Liver (tissue), 9 donors: ENCODE measurements around the gene KRT4. TPM values are rescaled to one million over a fixed set of nuclear protein-coding genes. Genes with fewer than 3 reads are reported as not detected.
"Not testable (repeated sequence)": the region's sequence is repeated elsewhere in the genome, so short reads cannot be mapped to it uniquely, and the experiment has no call there.

ENCODE experiments used
- DNase-seq: peaks from one replicate; pipeline ENCODE4 v3.0.0-alpha.2; 2017; ENCODE audit warnings: low spot score
- H3K27ac ChIP-seq, 2 donors: one replicate each; pipeline ENCODE4 v1.7.0; 2013; ENCODE audit warnings: inconsistent platforms in 2 of 2, low read length in 2 of 2, control low read depth in 1 of 2, low read depth in 1 of 2, mild to moderate bottlenecking in 1 of 2
- H3K27me3 ChIP-seq, 4 donors: one replicate each; pipeline versions ENCODE4 v1.6.1 to v1.7.0; 2013; ENCODE audit warnings: low read length in 3 of 4, inconsistent platforms in 1 of 4, mild to moderate bottlenecking in 1 of 4, moderate library complexity in 1 of 4; ENCODE audit not compliant: control insufficient read depth in 4 of 4, insufficient read depth in 4 of 4
- H3K36me3 ChIP-seq, 4 donors: one replicate each; pipeline versions ENCODE4 v1.6.1 to v1.7.0; 2013; ENCODE audit warnings: low read length in 3 of 4, mild to moderate bottlenecking in 3 of 4, low read depth in 1 of 4, moderate library complexity in 1 of 4; ENCODE audit not compliant: control insufficient read depth in 4 of 4, insufficient read depth in 3 of 4
- H3K4me1 ChIP-seq, 4 donors: one replicate each; pipeline versions ENCODE4 v1.6.1 to v1.7.0; 2013; ENCODE audit warnings: low read length in 3 of 4, mild to moderate bottlenecking in 3 of 4, moderate library complexity in 1 of 4; ENCODE audit not compliant: control insufficient read depth in 4 of 4, insufficient read depth in 4 of 4
- H3K4me3 ChIP-seq, 3 donors: one replicate each; pipeline versions ENCODE4 v1.6.1 to v1.7.0; 2013; ENCODE audit warnings: low read length in 3 of 3, control low read depth in 1 of 3, low read depth in 1 of 3, mild to moderate bottlenecking in 1 of 3
- H3K9ac ChIP-seq, 2 donors: one replicate each; pipeline ENCODE4 v1.7.0; 2013; ENCODE audit warnings: low read length in 2 of 2, mild to moderate bottlenecking in 2 of 2, moderate library complexity in 2 of 2, control low read depth in 1 of 2, low read depth in 1 of 2
- H3K9me3 ChIP-seq, 4 donors: one replicate each; pipeline versions ENCODE4 v1.6.1 to v1.7.0; 2013; ENCODE audit warnings: low read length in 3 of 4; ENCODE audit not compliant: control insufficient read depth in 4 of 4
- CTCF ChIP-seq: fragments of 150-350 bp; IDR thresholded peaks from 2 replicates; pipeline ENCODE4 v1.5.1; 2017; ENCODE audit warnings: improper control_type of control experiment, low read depth, low read length; ENCODE audit not compliant: missing input control
- EGR1 ChIP-seq, 2 donors: IDR thresholded peaks; 2 replicates each; pipeline ENCODE4 v1.6.1; 2016 to 2018; ENCODE audit warnings: antibody characterized with exemption in 2 of 2, low read depth in 2 of 2
- FOXA1 ChIP-seq: IDR thresholded peaks from 2 replicates; pipeline ENCODE4 v1.6.1; 2016; ENCODE audit warnings: antibody characterized with exemption
- FOXA2 ChIP-seq: IDR thresholded peaks from 2 replicates; pipeline ENCODE4 v1.6.1; 2016; ENCODE audit warnings: antibody characterized with exemption
- GABPA ChIP-seq, 2 donors: IDR thresholded peaks in 1 of 2; conservative IDR thresholded peaks in 1 of 2; 2 replicates each; pipeline ENCODE4 v1.6.1; 2016; ENCODE audit warnings: antibody characterized with exemption in 2 of 2, mild to moderate bottlenecking in 1 of 2, moderate library complexity in 1 of 2
- HNF4A ChIP-seq, 2 donors: conservative IDR thresholded peaks; 2 replicates each; pipeline ENCODE4 v1.6.1; 2016; ENCODE audit warnings: antibody characterized with exemption in 2 of 2, mild to moderate bottlenecking in 2 of 2
- HNF4G ChIP-seq: IDR thresholded peaks from 2 replicates; pipeline ENCODE4 v1.6.1; 2016; ENCODE audit warnings: antibody characterized with exemption
- JUND ChIP-seq, 2 donors: IDR thresholded peaks; 2 replicates each; pipeline ENCODE4 v1.6.1; 2016; ENCODE audit warnings: antibody characterized with exemption in 2 of 2
- MAX ChIP-seq: IDR thresholded peaks from 2 replicates; pipeline ENCODE4 v1.6.1; 2016; ENCODE audit warnings: antibody characterized with exemption
- NR2F2 ChIP-seq: IDR thresholded peaks from 2 replicates; pipeline ENCODE4 v1.6.1; 2016; ENCODE audit warnings: antibody characterized with exemption
- RAD21 ChIP-seq, 2 donors: IDR thresholded peaks; 2 replicates each; pipeline ENCODE4 v1.6.1; 2016; ENCODE audit warnings: antibody characterized with exemption in 2 of 2, mild to moderate bottlenecking in 2 of 2
- REST ChIP-seq: IDR thresholded peaks from 2 replicates; pipeline ENCODE4 v1.6.1; 2016; ENCODE audit warnings: antibody characterized with exemption, mild to moderate bottlenecking
- RXRA ChIP-seq, 2 donors: IDR thresholded peaks; 2 replicates each; pipeline ENCODE4 v1.6.1; 2017 to 2018; ENCODE audit warnings: antibody characterized with exemption in 2 of 2, mild to moderate bottlenecking in 1 of 2
- SP1 ChIP-seq: IDR thresholded peaks from 2 replicates; pipeline ENCODE4 v1.6.1; 2018; ENCODE audit warnings: antibody characterized with exemption, mild to moderate bottlenecking
- TAF1 ChIP-seq: conservative IDR thresholded peaks from 2 replicates; pipeline ENCODE4 v1.6.1; 2016; ENCODE audit warnings: antibody characterized with exemption, mild to moderate bottlenecking
- YY1 ChIP-seq: IDR thresholded peaks from 2 replicates; pipeline ENCODE4 v1.6.1; 2016; ENCODE audit warnings: antibody characterized with exemption, mild to moderate bottlenecking
- ZBTB33 ChIP-seq: IDR thresholded peaks from 2 replicates; pipeline ENCODE4 v1.6.1; 2016; ENCODE audit warnings: antibody characterized with exemption
- WGBS: extraction: QIAGEN DNeasy Blood & Tissue Kit; methylation state at CpG from one replicate; pipeline ENCODE4 v1.1.7; 2013; 5-methylcytosine and 5-hydroxymethylcytosine counted together
- polyA plus RNA-seq, 2 donors: library from polyadenylated mRNA; stranded (reverse) in 1 of 2; unstranded in 1 of 2; fragments of 200-250 nt in 1 of 2; fragments of >200 nt in 1 of 2; fragmentation: Nextera tagmentation in 1 of 2; extraction: Ambion mirVana in 1 of 2; gene quantifications; one replicate each; pipeline versions ENCODE4 v1.2.1 to v1.2.3, GENCODE V29; 2013 to 2015
- total RNA-seq, 2 donors: library from RNA; depleted of rRNA; stranded (reverse); fragments of >200 nt; gene quantifications; one replicate each; pipeline ENCODE4 v1.2.3, GENCODE V29; 2014
- TF ChIP-seq, protein P1 (sequence below): IDR thresholded peaks from 2 replicates; pipeline ENCODE4 v1.6.1; 2016; ENCODE audit warnings: antibody characterized with exemption
- donor health status: healthy.
- donor health status: healthy.
- donor health status: healthy.
- donor health status: healthy.
- donor health status: healthy.

KRT4 gene
- total and polyA plus RNA-seq, 4 donors: 0.05 to 0.23 TPM; not detected in 2

GRCh38 chr12:52761802-52762201, 52.1 kb downstream of the KRT4 start:
- 75% methylated on average over 2 of the region's 2 CpGs for WGBS
- Histone ChIP-seq H3K27me3 (no peaks in the 10 kb centered on the region), H3K4me1 (no peaks in the 10 kb centered on the region), H3K4me3 (no peak overlapping the region), H3K27ac (no peak overlapping the region), H3K36me3 (no peaks in the 10 kb centered on the region), H3K9ac (no peak overlapping the region), H3K9me3 (peaks cover 0 to 5% (median 3%) of the 10 kb centered on the region in 4 donors)
- TF ChIP-seq EGR1 (IDR thresholded peaks at IDR 0.05; ENCODE audit: low read depth in 2 of 2) (no peak), TAF1 (no peak), REST (no peak), RAD21 (IDR thresholded peaks at IDR 0.05) (no peak), GABPA (IDR thresholded peaks at IDR 0.05 in 1 of 2, conservative IDR thresholded peaks at IDR 0.05 in 1 of 2) (no peak), MAX (no peak), FOXA1 (no peak), YY1 (no peak), ZBTB33 (no peak), FOXA2 (no peak), NR2F2 (no peak), HNF4A (conservative IDR thresholded peaks at IDR 0.05) (no peak), JUND (IDR thresholded peaks at IDR 0.05) (no peak), RXRA (IDR thresholded peaks at IDR 0.05) (no peak), CTCF (no peak), SP1 (no peak), HNF4G (no peak)
- TF ChIP-seq, protein P1, sequence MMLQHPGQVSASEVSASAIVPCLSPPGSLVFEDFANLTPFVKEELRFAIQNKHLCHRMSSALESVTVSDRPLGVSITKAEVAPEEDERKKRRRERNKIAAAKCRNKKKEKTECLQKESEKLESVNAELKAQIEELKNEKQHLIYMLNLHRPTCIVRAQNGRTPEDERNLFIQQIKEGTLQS: no peak
- DNase-seq: no peak

DNA sequence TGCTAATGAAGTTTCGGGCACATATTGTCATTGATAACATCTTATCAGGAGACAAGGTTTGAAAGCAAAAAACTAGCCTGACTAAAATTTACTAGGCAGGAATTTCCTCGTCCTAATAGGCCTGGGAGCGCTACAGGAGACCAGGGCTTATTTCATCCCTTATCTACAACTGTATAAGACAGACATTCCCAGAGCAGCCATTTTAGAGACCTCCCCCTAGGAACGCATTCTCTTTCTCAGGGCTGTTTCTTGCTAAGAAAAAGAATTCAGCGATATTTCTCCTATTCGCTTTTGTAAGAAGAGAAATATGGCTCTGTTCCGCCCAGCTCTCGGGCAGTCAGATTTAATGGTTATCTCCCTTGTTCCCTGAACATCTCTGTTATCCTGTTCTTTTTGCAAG, 52.7 kb downstream of the KRT4 start:
- not testable (repeated sequence) for DNase-seq, H3K4me3 ChIP-seq, H3K27ac ChIP-seq, H3K36me3 ChIP-seq, H3K9ac ChIP-seq, H3K4me1 ChIP-seq, H3K9me3 ChIP-seq, H3K27me3 ChIP-seq
- 85% methylated on average over 8 of the region's 8 CpGs for WGBS
